Gastroesophageal sphincter (tissue), 4 donors: ENCODE data around the gene UBQLN1. TPM values are rescaled to one million over a fixed set of nuclear protein-coding genes. Genes with fewer than 3 reads are reported as not detected.

ENCODE experiments used
- ATAC-seq: fragments of 150-250 bp; one replicate; pipeline ENCODE4 v1.9.1; 2016; ENCODE audit warnings: mild to moderate bottlenecking, moderate library complexity
- H3K27ac ChIP-seq, 4 donors: fragments of 200-600 bp; sonication (generic) in 3 of 4; 1 replicate in 3 of 4; 2 replicates in 1 of 4; pipeline ENCODE4 v1.5.1; 2016 to 2019
- H3K27me3 ChIP-seq: fragments of 200-600 bp; sonication (generic); one replicate; pipeline ENCODE4 v1.5.1; 2019
- H3K36me3 ChIP-seq, 2 donors: fragments of 200-600 bp; sonication (generic); one replicate each; pipeline ENCODE4 v1.5.1; 2019; ENCODE audit warnings: control low read depth in 1 of 2
- H3K4me1 ChIP-seq, 3 donors: fragments of 200-600 bp; sonication (generic); 1 replicate in 2 of 3; 2 replicates in 1 of 3; pipeline ENCODE4 v1.5.1; 2016 to 2019; ENCODE audit warnings: control low read depth in 2 of 3
- H3K4me3 ChIP-seq, 2 donors: fragments of 200-600 bp; sonication (generic); one replicate each; pipeline ENCODE4 v1.5.1; 2019; ENCODE audit warnings: mild to moderate bottlenecking in 1 of 2, moderate library complexity in 1 of 2
- H3K9me3 ChIP-seq, 3 donors: fragments of 200-600 bp; sonication (generic); one replicate each; pipeline ENCODE4 v1.5.1; 2017 to 2019; ENCODE audit warnings: control low read depth in 2 of 3
- CTCF ChIP-seq, 4 experiments: fragments of 200-600 bp in 2 of 4; fragments of 450-650 bp in 2 of 4; sonication (generic) in 1 of 4; IDR thresholded peaks; one replicate each; pipeline ENCODE4 v1.5.1; 2017 to 2019; ENCODE audit warnings: antibody characterized with exemption in 4 of 4, mild to moderate bottlenecking in 2 of 4, moderate library complexity in 2 of 4
- EP300 ChIP-seq: sonication (generic); formaldehyde crosslinking; IDR thresholded peaks from one replicate; pipeline ENCODE4 v1.6.1; 2017; ENCODE audit warnings: antibody characterized with exemption, mild to moderate bottlenecking
- POLR2A ChIP-seq, 2 donors: fragments of 450-650 bp; IDR thresholded peaks; one replicate each; pipeline ENCODE4 v1.6.1; 2017; ENCODE audit warnings: antibody characterized with exemption in 2 of 2, mild to moderate bottlenecking in 2 of 2, moderate library complexity in 1 of 2
- POLR2AphosphoS5 ChIP-seq: sonication (generic); formaldehyde crosslinking; IDR thresholded peaks from one replicate; pipeline ENCODE4 v1.6.1; 2017; ENCODE audit warnings: antibody characterized with exemption
- whole genome bisulfite sequencing, 2 donors: methylation state at CpG; one replicate each; pipeline ENCODE4 v1.1.5; 2018; ENCODE audit warnings: low coverage in 1 of 2; 5-methylcytosine and 5-hydroxymethylcytosine counted together
- total RNA-seq, 4 donors: library from RNA; depleted of rRNA; stranded (reverse); fragments of >200 nt; gene quantifications; one replicate each; pipeline ENCODE4 v1.1.0, GENCODE V29; 2016

Gene UBQLN1
- total RNA-seq, 4 donors from 2014 or later = 112 to 132 (median 117) TPM

- no peak overlapping the region for H3K27ac ChIP-seq
- H3K4me3 ChIP-seq = no peak overlapping the region
- WGBS, 2 donors = 100% methylated on average over 1 of the region's 1 CpG
- no peaks in the 10 kb centered on the region for H3K4me1 ChIP-seq
- H3K9me3 ChIP-seq = no peaks in the 10 kb centered on the region
- no peak for ATAC-seq
- peaks cover 0 to 88% of the 10 kb centered on the region in 2 donors for H3K36me3 ChIP-seq
- H3K27me3 ChIP-seq = no peaks in the 10 kb centered on the region
- TF ChIP-seq CTCF (IDR thresholded peaks at IDR 0.05) (no peak), POLR2AphosphoS5 (no peak), POLR2A (IDR thresholded peaks at IDR 0.05) (no peak), EP300 (no peak)
These were observed 55.3 kb downstream of the UBQLN1 start for GRCh38 chr9:83652433-83652832.

DNA sequence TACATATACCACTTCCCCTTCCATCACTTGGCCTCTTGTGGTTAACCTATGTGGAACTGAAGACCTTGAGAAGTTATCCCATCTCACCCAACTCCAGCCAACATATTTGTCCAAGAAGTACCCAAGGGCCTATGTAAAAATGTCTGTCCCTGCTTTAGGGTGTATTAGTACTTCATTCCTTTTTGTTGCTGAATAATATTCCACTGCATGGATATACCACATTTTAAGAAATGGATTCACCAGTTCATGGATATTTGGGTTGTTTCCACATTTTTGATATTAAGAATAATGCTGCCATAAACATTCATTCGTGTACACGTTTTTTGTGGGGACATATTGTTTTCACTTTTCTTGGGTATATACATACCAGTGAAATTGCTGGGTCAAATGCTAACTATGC, 56.2 kb downstream of the UBQLN1 start:
- no peak for ATAC-seq
- WGBS, 2 donors = 95 to 100% methylated on average over 2 of the region's 2 CpGs
- no peaks in the 10 kb centered on the region for H3K27me3 ChIP-seq
- H3K4me3 ChIP-seq = no peak overlapping the region
- no peak for TF ChIP-seq POLR2AphosphoS5
- no peak for TF ChIP-seq CTCF (IDR thresholded peaks at IDR 0.05)
- no peak for TF ChIP-seq EP300
- no peak for TF ChIP-seq POLR2A (IDR thresholded peaks at IDR 0.05)
- no peaks in the 10 kb centered on the region for H3K4me1 ChIP-seq
- no peak overlapping the region for H3K27ac ChIP-seq
- H3K9me3 ChIP-seq = no peaks in the 10 kb centered on the region
- peaks cover 0 to 81% of the 10 kb centered on the region in 2 donors for H3K36me3 ChIP-seq

DNA sequence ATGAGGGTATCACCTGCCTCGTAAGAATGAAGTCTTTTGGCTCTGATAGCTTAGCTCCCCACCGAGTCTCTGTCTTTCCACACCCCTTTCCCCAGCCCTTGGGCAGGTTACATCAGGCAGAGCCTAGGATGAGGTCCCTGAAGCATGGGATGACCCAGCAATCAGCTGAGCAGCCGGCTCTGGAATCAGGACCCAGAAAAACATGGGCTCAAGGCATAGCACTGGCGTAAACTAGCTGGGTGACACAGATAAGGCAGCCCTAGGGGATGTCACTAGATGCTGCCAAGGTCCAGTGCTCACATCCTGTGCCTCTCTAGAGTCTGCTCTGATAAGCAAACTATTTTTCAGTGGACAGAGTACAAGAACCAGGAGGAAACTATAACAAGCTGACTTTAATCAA, 58.2 kb downstream of the UBQLN1 start:
- 50 to 90% methylated on average over 1 to 3 of the region's 4 CpGs for WGBS, 2 donors
- no peak for TF ChIP-seq EP300
- TF ChIP-seq POLR2AphosphoS5 = no peak
- no peak for TF ChIP-seq CTCF (IDR thresholded peaks at IDR 0.05)
- no peak for TF ChIP-seq POLR2A (IDR thresholded peaks at IDR 0.05)
- H3K4me1 ChIP-seq = no peaks in the 10 kb centered on the region
- H3K36me3 ChIP-seq = peaks cover 0 to 79% of the 10 kb centered on the region in 2 donors
- H3K27me3 ChIP-seq = no peaks in the 10 kb centered on the region
- H3K9me3 ChIP-seq = no peaks in the 10 kb centered on the region
- no peak for ATAC-seq
- H3K4me3 ChIP-seq = no peak overlapping the region
- no peak overlapping the region for H3K27ac ChIP-seq

DNA sequence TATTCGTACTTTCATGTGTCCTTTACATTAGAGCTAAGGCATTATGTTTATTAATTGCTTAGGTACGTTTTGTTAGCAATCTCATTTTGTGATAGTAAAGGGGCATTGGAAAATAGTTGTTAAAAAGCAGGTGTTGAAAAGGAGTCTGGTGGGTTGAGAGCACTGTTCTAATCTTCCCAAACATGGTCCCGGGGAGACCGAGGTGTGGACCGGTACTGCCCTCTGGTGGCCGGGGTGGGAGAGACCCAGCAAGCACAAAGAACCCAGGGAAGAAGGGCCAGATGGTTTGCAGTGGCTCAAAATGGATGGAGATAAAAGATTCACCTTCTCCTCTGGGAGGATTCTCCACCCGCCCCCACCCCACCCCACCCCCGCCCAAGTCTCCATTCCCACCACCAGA, 58.7 kb downstream of the UBQLN1 start:
- no peaks in the 10 kb centered on the region for H3K9me3 ChIP-seq
- TF ChIP-seq POLR2AphosphoS5 (no peak), CTCF (IDR thresholded peaks at IDR 0.05) (peak; percentile 47 to 80 (median 66))
- peak; percentile 70 for ATAC-seq
- no peak overlapping the region for H3K27ac ChIP-seq
- H3K27me3 ChIP-seq = no peaks in the 10 kb centered on the region
- H3K4me1 ChIP-seq = no peaks in the 10 kb centered on the region
- 41 to 47% methylated on average over 7 to 8 of the region's 8 CpGs for WGBS, 2 donors
- H3K4me3 ChIP-seq = no peak overlapping the region
- peaks cover 0 to 79% of the 10 kb centered on the region in 2 donors for H3K36me3 ChIP-seq

GRCh38 chr9:83646500-83647239, 61.1 kb downstream of the UBQLN1 start:
- H3K9me3 ChIP-seq = no peaks in the 10 kb centered on the region
- no peak for TF ChIP-seq POLR2A (IDR thresholded peaks at IDR 0.05)
- no peak for TF ChIP-seq CTCF (IDR thresholded peaks at IDR 0.05)
- TF ChIP-seq POLR2AphosphoS5 = no peak
- H3K4me1 ChIP-seq = no peaks in the 10 kb centered on the region
- peaks cover 0 to 72% of the 10 kb centered on the region in 2 donors for H3K36me3 ChIP-seq
- no peak overlapping the region for H3K27ac ChIP-seq
- WGBS, 2 donors = 36 to 60% methylated on average over 4 to 6 of the region's 8 CpGs
- H3K27me3 ChIP-seq = no peaks in the 10 kb centered on the region
- no peak for ATAC-seq
- no peak overlapping the region for H3K4me3 ChIP-seq
